Measurements from ENCODE around the gene MAP3K7CL. TPM values are rescaled to one million over a fixed set of nuclear protein-coding genes. Genes with fewer than 3 reads are reported as not detected.
"Not testable (repeated sequence)": the region's sequence is repeated elsewhere in the genome, so short reads cannot be mapped to it uniquely, and the experiment has no call there.

MAP3K7CL gene
- polyA plus RNA-seq, 1 experiment: 11.0 TPM

DNA sequence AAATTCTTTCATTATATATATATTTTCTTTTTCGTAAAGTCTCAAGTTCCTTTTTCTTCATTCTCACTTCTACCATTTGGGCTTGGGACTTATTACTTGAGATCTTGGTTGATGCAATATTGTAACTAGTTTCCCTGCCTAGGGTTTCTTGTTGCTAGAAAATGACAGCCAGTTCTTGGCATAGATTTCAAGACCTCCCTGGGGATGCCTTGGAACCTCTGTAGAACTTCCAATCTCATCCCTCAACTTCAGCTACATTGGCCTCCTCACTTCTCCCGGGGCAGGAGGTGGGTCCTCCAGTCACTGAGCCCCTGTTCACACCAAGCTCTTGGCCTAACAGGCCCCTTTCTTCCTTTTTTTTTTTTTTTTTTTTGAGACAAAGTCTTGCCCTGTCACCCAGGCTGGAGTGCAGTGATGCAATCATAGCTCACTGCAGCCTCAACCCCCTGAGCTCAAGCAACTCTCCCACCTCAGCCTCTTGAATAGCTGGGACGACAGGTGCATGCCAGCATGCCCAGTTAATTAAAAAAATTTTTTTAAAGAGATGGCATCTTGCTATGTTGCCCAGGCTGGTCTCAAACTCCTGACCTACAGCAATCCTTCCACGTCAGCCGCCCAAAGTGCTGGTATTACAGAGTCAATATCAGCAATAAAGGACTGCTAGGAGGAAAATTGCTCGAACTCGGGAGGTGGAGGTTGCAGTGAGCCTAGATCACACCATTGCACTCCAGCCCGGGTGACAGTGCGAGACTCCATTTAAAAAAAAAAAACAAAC lies 33.1 kb downstream of the MAP3K7CL start:
- POLR2A ChIA-PET: interaction anchor here (0.6 to 1.4 kb wide), 4 partner anchors 92 to 197 kb away, joined by 3 to 4 read pairs (median 4); partner anchors contain the start of gene BACH1
- H3K4me3 ChIP-seq (ENCODE audit: low read depth, low read length): no peak overlapping the region
- CTCF ChIA-PET: interaction anchor here (0.6 to 4.7 kb wide), 53 partner anchors 9 to 689 kb away, joined by 3 to 88 read pairs (median 6); partner anchors contain the start of gene BACH1

DNA sequence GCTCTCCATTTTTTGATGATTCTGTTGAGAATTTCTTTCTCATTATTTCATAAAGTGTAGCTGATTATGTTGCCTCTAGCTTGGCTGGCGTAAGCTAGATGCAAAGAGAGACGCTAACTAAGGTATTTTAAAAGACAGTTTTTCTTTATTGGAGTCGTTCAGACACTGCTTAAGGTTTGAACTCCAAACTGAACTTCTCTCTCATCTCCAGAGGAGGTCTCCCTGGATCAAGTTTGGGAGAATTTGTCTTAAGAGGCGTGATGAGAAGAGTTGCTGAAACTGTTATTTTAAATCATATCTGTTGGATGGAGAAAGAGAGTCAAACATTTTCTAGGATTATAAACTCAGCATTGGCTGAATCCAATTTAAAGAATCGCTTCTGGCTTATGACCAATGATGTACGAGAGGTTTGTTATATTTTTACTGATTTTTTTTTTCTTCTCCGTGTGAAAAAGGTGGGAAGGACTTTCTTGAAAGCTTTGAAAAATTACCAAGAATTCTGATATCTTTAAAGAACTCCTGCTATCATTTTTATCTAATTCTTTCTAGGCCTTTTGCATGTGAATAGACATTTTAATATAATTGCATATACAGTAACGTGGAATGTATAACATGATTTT lies 34.0 kb downstream of the MAP3K7CL start:
- H3K27ac ChIP-seq (ENCODE audit: low read depth, low read length): no peak overlapping the region
- no peak overlapping the region for H3K4me3 ChIP-seq (ENCODE audit: low read depth, low read length)
- H3K27me3 ChIP-seq (ENCODE audit: control insufficient read depth, insufficient read depth, low read length): no peaks in the 10 kb centered on the region
- no peaks in the 10 kb centered on the region for H3K9me3 ChIP-seq (ENCODE audit: control insufficient read depth, insufficient read depth, low read length)
- CTCF ChIA-PET: interaction anchor here (0.6 to 4.7 kb wide), 54 partner anchors 9 to 688 kb away, joined by 3 to 88 read pairs (median 5); partner anchors contain the start of gene BACH1
- TF ChIP-seq, protein P1, sequence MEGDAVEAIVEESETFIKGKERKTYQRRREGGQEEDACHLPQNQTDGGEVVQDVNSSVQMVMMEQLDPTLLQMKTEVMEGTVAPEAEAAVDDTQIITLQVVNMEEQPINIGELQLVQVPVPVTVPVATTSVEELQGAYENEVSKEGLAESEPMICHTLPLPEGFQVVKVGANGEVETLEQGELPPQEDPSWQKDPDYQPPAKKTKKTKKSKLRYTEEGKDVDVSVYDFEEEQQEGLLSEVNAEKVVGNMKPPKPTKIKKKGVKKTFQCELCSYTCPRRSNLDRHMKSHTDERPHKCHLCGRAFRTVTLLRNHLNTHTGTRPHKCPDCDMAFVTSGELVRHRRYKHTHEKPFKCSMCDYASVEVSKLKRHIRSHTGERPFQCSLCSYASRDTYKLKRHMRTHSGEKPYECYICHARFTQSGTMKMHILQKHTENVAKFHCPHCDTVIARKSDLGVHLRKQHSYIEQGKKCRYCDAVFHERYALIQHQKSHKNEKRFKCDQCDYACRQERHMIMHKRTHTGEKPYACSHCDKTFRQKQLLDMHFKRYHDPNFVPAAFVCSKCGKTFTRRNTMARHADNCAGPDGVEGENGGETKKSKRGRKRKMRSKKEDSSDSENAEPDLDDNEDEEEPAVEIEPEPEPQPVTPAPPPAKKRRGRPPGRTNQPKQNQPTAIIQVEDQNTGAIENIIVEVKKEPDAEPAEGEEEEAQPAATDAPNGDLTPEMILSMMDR (IDR thresholded peaks at IDR 0.05; ENCODE audit: low read depth, low read length): peak; percentile 85
- no peak for DNase-seq (ENCODE audit: low read depth, low spot score)
- POLR2A ChIA-PET: interaction anchor here (0.8 to 1.4 kb wide), 3 partner anchors 93 to 179 kb away, joined by 4 to 5 read pairs (median 4); partner anchors contain the start of gene BACH1

More for the DNA sequence above, 33.1 kb downstream of the MAP3K7CL start:
- peak overlapping the region; percentile 89 for H3K27ac ChIP-seq (ENCODE audit: low read depth, low read length)
- no peaks in the 10 kb centered on the region for H3K27me3 ChIP-seq (ENCODE audit: control insufficient read depth, insufficient read depth, low read length)
- TF ChIP-seq, protein P1 (IDR thresholded peaks at IDR 0.05; ENCODE audit: low read depth, low read length): no peak
- DNase-seq (ENCODE audit: low read depth, low spot score): no peak
- H3K9me3 ChIP-seq (ENCODE audit: control insufficient read depth, insufficient read depth, low read length): no peaks in the 10 kb centered on the region

DNA sequence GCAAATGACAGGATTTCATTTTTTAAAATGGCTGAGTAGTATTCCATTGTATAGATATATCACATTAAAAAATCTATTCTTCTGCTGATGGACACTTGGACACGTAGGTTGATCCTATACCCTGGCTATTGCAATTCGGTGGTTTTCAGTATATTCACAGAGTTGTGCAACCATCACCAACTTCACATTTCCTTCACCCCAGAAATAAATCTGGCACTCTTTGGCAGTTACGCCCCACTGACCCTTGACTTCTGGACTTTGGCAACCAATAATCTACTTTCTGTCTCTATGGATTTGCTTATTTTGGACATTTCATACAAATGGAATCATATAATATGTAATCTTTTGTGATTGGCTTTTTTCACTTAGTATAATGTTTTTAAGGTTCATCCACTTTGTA lies 35.9 kb downstream of the MAP3K7CL start:
- POLR2A ChIA-PET: no interaction called here
- Histone ChIP-seq H3K9me3 (ENCODE audit: control insufficient read depth, insufficient read depth, low read length) (no peaks in the 10 kb centered on the region), H3K4me3 (ENCODE audit: low read depth, low read length) (no peak overlapping the region), H3K27ac (ENCODE audit: low read depth, low read length) (no peak overlapping the region), H3K27me3 (ENCODE audit: control insufficient read depth, insufficient read depth, low read length) (no peaks in the 10 kb centered on the region)
- DNase-seq (ENCODE audit: low read depth, low spot score): no peak
- TF ChIP-seq, protein P1 (IDR thresholded peaks at IDR 0.05; ENCODE audit: low read depth, low read length): no peak
- CTCF ChIA-PET: interaction anchor here (0.6 to 4.7 kb wide), 2 partner anchors 76 to 205 kb away, joined by 3 to 88 read pairs; no protein-coding TSS in a partner anchor

DNA sequence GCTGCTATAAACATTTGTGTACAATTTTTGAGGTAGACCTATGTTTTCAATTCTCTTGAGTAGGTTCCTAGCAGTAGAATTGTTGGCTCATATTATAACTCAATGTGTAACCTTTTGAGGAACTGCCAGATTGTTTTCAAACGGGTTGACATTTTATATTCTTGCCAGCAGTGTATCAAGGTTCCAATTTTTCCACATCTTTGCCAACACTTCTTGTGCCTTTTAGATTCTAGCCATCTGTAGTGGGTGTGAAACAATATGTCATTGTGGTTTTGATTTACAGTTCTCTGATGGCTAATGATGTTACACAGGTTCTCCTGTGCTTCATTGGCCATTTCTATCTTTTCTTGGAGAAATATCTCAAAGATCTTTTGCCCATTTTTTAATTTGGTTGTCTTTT lies 36.4 kb downstream of the MAP3K7CL start:
- no peak for DNase-seq (ENCODE audit: low read depth, low spot score)
- ChIA-PET POLR2A (no interaction called here), CTCF (no interaction called here)
- Histone ChIP-seq H3K27ac (ENCODE audit: low read depth, low read length) (no peak overlapping the region), H3K9me3 (ENCODE audit: control insufficient read depth, insufficient read depth, low read length) (no peaks in the 10 kb centered on the region), H3K4me3 (ENCODE audit: low read depth, low read length) (no peak overlapping the region), H3K27me3 (ENCODE audit: control insufficient read depth, insufficient read depth, low read length) (no peaks in the 10 kb centered on the region)
- TF ChIP-seq, protein P1 (IDR thresholded peaks at IDR 0.05; ENCODE audit: low read depth, low read length): no peak

DNA sequence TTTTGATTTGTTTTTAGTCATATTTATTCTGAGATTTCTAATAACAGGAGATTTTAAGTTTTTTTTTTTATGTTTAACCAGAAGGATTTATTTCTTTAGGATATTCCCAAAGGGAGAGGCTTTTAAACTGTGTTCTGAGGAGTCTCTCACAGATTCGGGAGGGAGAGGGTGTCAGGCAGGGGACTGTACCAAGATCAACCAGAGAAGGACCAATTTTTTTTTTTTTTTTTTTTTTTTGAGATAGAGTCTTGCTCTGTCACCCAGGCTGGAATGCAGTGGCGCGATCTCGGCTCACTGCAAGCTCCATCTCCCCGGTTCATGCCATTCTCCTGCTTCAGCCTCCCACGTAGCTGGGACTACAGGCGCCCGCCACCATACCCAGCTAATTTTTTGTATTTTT lies 37.0 kb downstream of the MAP3K7CL start:
- POLR2A ChIA-PET; H3K27me3 ChIP-seq (ENCODE audit: control insufficient read depth, insufficient read depth, low read length); DNase-seq (ENCODE audit: low read depth, low spot score); H3K4me3 ChIP-seq (ENCODE audit: low read depth, low read length); H3K9me3 ChIP-seq (ENCODE audit: control insufficient read depth, insufficient read depth, low read length); H3K27ac ChIP-seq (ENCODE audit: low read depth, low read length): not testable (repeated sequence)
- CTCF ChIA-PET: interaction anchor here (0.7 kb wide), 1 partner anchor 18 kb away, joined by 3 read pairs; no protein-coding TSS in a partner anchor

Measured in AG04450 (cell line).